A673 (cell line): ENCODE measurements around the gene AP3S2.

Source experiments
- CTCF ChIP-seq: fragments of 300-800, 200-600 bp; sonication (generic); conservative IDR thresholded peaks from 2 replicates; pipeline ENCODE4 v1.5.1; 2017; ENCODE audit warnings: low read depth, mild to moderate bottlenecking, antibody characterized with exemption, low read length, moderate library complexity, mixed read lengths
- EZH2 ChIP-seq: fragments of 200-600 bp; sonication (generic); IDR thresholded peaks from 2 replicates; pipeline ENCODE4 v1.6.1; 2017; ENCODE audit warnings: borderline replicate concordance, low read depth, mild to moderate bottlenecking, mixed read lengths, antibody characterized with exemption, low read length; ENCODE audit not compliant: poor library complexity, severe bottlenecking

DNA sequence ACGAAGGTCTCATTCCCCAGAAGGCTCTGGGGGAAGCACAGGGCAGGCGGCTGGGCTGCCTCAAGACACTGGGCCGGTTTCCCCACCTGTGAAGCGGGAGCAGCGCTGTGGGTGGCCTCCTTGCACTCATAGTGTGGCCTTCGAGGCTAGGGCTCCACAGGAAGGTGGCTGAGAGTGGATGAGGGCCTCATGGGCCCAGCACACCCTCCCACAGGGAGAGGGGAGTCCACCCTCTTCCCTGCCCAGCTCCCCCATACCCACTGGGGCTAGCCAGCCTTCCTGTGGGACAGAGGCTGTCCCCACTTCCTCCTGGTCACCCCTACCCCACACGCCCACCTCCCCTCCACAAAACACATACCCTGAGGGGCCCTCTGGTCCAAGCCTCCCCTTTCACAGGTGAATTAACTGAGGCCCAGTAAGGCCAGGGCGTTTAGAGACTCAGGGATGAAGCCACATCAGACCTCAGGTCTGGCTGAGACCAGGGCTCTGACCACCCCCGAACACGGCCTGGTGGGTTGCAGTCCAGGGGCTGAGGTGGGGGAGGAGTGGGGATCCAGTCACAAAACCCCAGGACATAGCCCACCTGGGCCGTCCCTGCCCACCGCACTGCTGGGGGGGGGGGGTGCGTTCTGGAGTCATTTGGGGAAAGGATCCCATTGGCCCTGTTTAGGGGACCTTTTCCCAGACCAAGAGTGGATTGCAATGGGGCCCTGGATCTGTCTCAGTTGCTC, 80.2 kb downstream of the AP3S2 start:
- TF ChIP-seq CTCF, result no peak
- TF ChIP-seq EZH2, result no peak
